DOHH2 (cell line): ENCODE results near the gene PAX6.
"Not testable (repeated sequence)": the region's sequence is repeated elsewhere in the genome, so short reads cannot be mapped to it uniquely, and the experiment has no call there.

ENCODE experiments used
- H3F3A ChIP-seq: fragments of 200-600 bp; sonication (generic), shearing (Covaris generic); 2 replicates; pipeline ENCODE4 v1.6.0; 2016; ENCODE audit warnings: antibody characterized with exemption, mild to moderate bottlenecking; ENCODE audit not compliant: control insufficient read depth, insufficient read depth
- H3K27ac ChIP-seq: fragments of 200-600 bp; sonication (generic); 2 replicates; pipeline ENCODE4 v1.5.1; 2014; ENCODE audit warnings: low read depth, mild to moderate bottlenecking, low read length, moderate library complexity
- H3K27me3 ChIP-seq: fragments of 200-600 bp; sonication (generic); 2 replicates; pipeline ENCODE4 v1.6.1; 2014; ENCODE audit warnings: mild to moderate bottlenecking, low read length, mixed read lengths; ENCODE audit not compliant: control insufficient read depth
- H3K36me3 ChIP-seq: fragments of 200-600 bp; sonication (generic); 2 replicates; pipeline ENCODE4 v1.6.1; 2014; ENCODE audit warnings: mild to moderate bottlenecking, low read length, moderate library complexity, mixed read lengths; ENCODE audit not compliant: control insufficient read depth
- H3K4me1 ChIP-seq: fragments of 200-600 bp; sonication (generic); 2 replicates; pipeline ENCODE4 v1.6.1; 2014; ENCODE audit warnings: mild to moderate bottlenecking, low read length, mixed read lengths; ENCODE audit not compliant: control insufficient read depth
- H3K4me2 ChIP-seq: fragments of 200-600 bp; sonication (generic); 2 replicates; pipeline ENCODE4 v1.6.0; 2014; ENCODE audit warnings: mild to moderate bottlenecking, low read length, moderate library complexity
- H3K4me3 ChIP-seq: fragments of 200-600 bp; sonication (generic); 2 replicates; pipeline ENCODE4 v1.5.1; 2014; ENCODE audit warnings: mild to moderate bottlenecking, low read length, mixed read lengths
- H3K79me2 ChIP-seq: fragments of 200-600 bp; sonication (generic); 2 replicates; pipeline ENCODE4 v1.6.1; 2014; ENCODE audit warnings: mild to moderate bottlenecking, low read length, mixed read lengths; ENCODE audit not compliant: control insufficient read depth
- H3K9me2 ChIP-seq: fragments of 200-600 bp; sonication (generic); replicated peaks from 2 replicates; pipeline ENCODE4 v1.6.1; 2014; ENCODE audit warnings: mild to moderate bottlenecking, low read length, mixed read lengths; ENCODE audit not compliant: control insufficient read depth
- H3K9me3 ChIP-seq: fragments of 200-600 bp; sonication (generic); 2 replicates; pipeline ENCODE4 v1.6.1; 2014; ENCODE audit warnings: antibody characterized with exemption, low read length, mixed read lengths; ENCODE audit not compliant: control insufficient read depth, insufficient read depth
- H4K20me1 ChIP-seq: fragments of 200-600 bp; sonication (generic); 2 replicates; pipeline ENCODE4 v1.6.0; 2014; ENCODE audit warnings: low read depth, mild to moderate bottlenecking, antibody characterized with exemption, low read length, moderate library complexity; ENCODE audit not compliant: control insufficient read depth, insufficient read depth
- CTCF ChIP-seq: fragments of 200-600 bp; sonication (generic); IDR thresholded peaks from one replicate; pipeline ENCODE4 v1.5.1; 2014; ENCODE audit warnings: antibody characterized with exemption, mild to moderate bottlenecking, low read depth, low read length; ENCODE audit not compliant: poor library complexity, severe bottlenecking
- EZH2phosphoT487 ChIP-seq: fragments of 200-600 bp; sonication (generic); IDR thresholded peaks from 2 replicates; pipeline ENCODE4 v1.6.1; 2017; ENCODE audit warnings: borderline replicate concordance, mild to moderate bottlenecking, antibody characterized with exemption, low read length, moderate library complexity, mixed read lengths

PAX6 gene

GRCh38 chr11:31761636-31762035 is 49.5 kb downstream of the PAX6 start:
- no peaks in the 10 kb centered on the region for H3K4me1 ChIP-seq
- no peaks in the 10 kb centered on the region for H4K20me1 ChIP-seq
- TF ChIP-seq EZH2phosphoT487 (no peak), CTCF (no peak)
- no peaks in the 10 kb centered on the region for H3K27me3 ChIP-seq
- no peaks in the 10 kb centered on the region for H3K79me2 ChIP-seq
- no peaks in the 10 kb centered on the region for H3K9me2 ChIP-seq
- H3K4me3 ChIP-seq: no peak overlapping the region
- no peaks in the 10 kb centered on the region for H3F3A ChIP-seq
- H3K27ac ChIP-seq: no peak overlapping the region
- no peak overlapping the region for H3K4me2 ChIP-seq
- H3K9me3 ChIP-seq: no peaks in the 10 kb centered on the region
- no peaks in the 10 kb centered on the region for H3K36me3 ChIP-seq

GRCh38 chr11:31757260-31757835 is 53.8 kb downstream of the PAX6 start:
- Histone ChIP-seq H3K27me3 (no peaks in the 10 kb centered on the region), H3K4me1 (no peaks in the 10 kb centered on the region), H3K36me3 (no peaks in the 10 kb centered on the region), H3K4me3 (no peak overlapping the region), H3K9me3 (no peaks in the 10 kb centered on the region), H3K4me2 (no peak overlapping the region), H3K9me2 (no peaks in the 10 kb centered on the region), H3K27ac (no peak overlapping the region), H4K20me1 (no peaks in the 10 kb centered on the region), H3K79me2 (no peaks in the 10 kb centered on the region), H3F3A (no peaks in the 10 kb centered on the region)
- TF ChIP-seq CTCF (no peak), EZH2phosphoT487 (no peak)

GRCh38 chr11:31747581-31747980 is 63.5 kb downstream of the PAX6 start:
- H3K9me3 ChIP-seq: no peaks in the 10 kb centered on the region
- no peak overlapping the region for H3K27ac ChIP-seq
- no peak overlapping the region for H3K4me2 ChIP-seq
- 0 out of 2 replicates have a peak, but pooled peaks cover 4% of the 10 kb centered on the region for H3K4me1 ChIP-seq
- no peaks in the 10 kb centered on the region for H3K36me3 ChIP-seq
- H3K9me2 ChIP-seq: no peaks in the 10 kb centered on the region
- no peaks in the 10 kb centered on the region for H3K79me2 ChIP-seq
- H3K27me3 ChIP-seq: no peaks in the 10 kb centered on the region
- TF ChIP-seq CTCF: no peak
- no peak for TF ChIP-seq EZH2phosphoT487
- no peaks in the 10 kb centered on the region for H3F3A ChIP-seq
- no peak overlapping the region for H3K4me3 ChIP-seq
- no peaks in the 10 kb centered on the region for H4K20me1 ChIP-seq

- H3F3A ChIP-seq, H3K9me3 ChIP-seq, H3K27me3 ChIP-seq: not testable (repeated sequence)
These were observed 70.3 kb downstream of the PAX6 start for GRCh38 chr11:31740731-31741368.

More at GRCh38 chr11:31740731-31741368, 70.3 kb downstream of the PAX6 start:
- H3K27ac ChIP-seq, H3K9me2 ChIP-seq, H3K79me2 ChIP-seq, H3K4me1 ChIP-seq, H3K4me2 ChIP-seq, H3K4me3 ChIP-seq, H3K36me3 ChIP-seq, H4K20me1 ChIP-seq: not testable (repeated sequence)
